COLO668 (cell line): ENCODE measurements around the gene SLC41A3.
"Not testable (repeated sequence)": the region's sequence is repeated elsewhere in the genome, so short reads cannot be mapped to it uniquely, and the experiment has no call there.

Experiments used
- DNase-seq: peaks from one replicate; lab custom pipeline; 2025; ENCODE audit not compliant: unreplicated experiment; lab: John Stamatoyannopoulos, UW

The SLC41A3 gene

GRCh38 chr3:126056088-126056487 is 27.8 kb downstream of the SLC41A3 start:
- DNase-seq: no peak

GRCh38 chr3:126054870-126055269 is 29.1 kb downstream of the SLC41A3 start:
- DNase-seq: no peak

GRCh38 chr3:126053949-126054569 is 29.9 kb downstream of the SLC41A3 start:
- DNase-seq: no peak

- no peak for DNase-seq
Measured at GRCh38 chr3:126053513-126053912, 30.4 kb downstream of the SLC41A3 start.

- DNase-seq: no peak
Measured at GRCh38 chr3:126052196-126053058, 31.5 kb downstream of the SLC41A3 start.

GRCh38 chr3:126051741-126052140 is 32.2 kb downstream of the SLC41A3 start:
- no peak for DNase-seq

GRCh38 chr3:126051234-126051633 is 32.7 kb downstream of the SLC41A3 start:
- DNase-seq: no peak

- DNase-seq: no peak
Measured at GRCh38 chr3:126050626-126051025, 33.3 kb downstream of the SLC41A3 start.

- no peak for DNase-seq
Measured at GRCh38 chr3:126050050-126050392, 33.9 kb downstream of the SLC41A3 start.

GRCh38 chr3:126049289-126050049 is 34.5 kb downstream of the SLC41A3 start:
- DNase-seq: no peak

GRCh38 chr3:126040386-126040785 is 43.5 kb downstream of the SLC41A3 start:
- no peak for DNase-seq

- no peak for DNase-seq
Measured at GRCh38 chr3:126039870-126040269, 44.1 kb downstream of the SLC41A3 start.

- DNase-seq: not testable (repeated sequence)
Measured at GRCh38 chr3:126038791-126039190, 45.1 kb downstream of the SLC41A3 start.

GRCh38 chr3:126036056-126036549 is 47.8 kb downstream of the SLC41A3 start:
- DNase-seq: no peak

GRCh38 chr3:126035362-126036050 is 48.4 kb downstream of the SLC41A3 start:
- DNase-seq: no peak

- DNase-seq: peak; percentile 68
Measured at GRCh38 chr3:126034481-126035361, 49.2 kb downstream of the SLC41A3 start.

GRCh38 chr3:126033765-126034164 is 50.2 kb downstream of the SLC41A3 start:
- no peak for DNase-seq

- DNase-seq: no peak
Measured at GRCh38 chr3:126033051-126033745, 50.7 kb downstream of the SLC41A3 start.

- no peak for DNase-seq
Measured at GRCh38 chr3:126031981-126032471, 51.9 kb downstream of the SLC41A3 start.
